NCI-H2107 (cell line): Measurements from ENCODE around the gene SAMD4A.

Experiments used
- DNase-seq: peaks from one replicate; lab custom pipeline; 2025; lab: John Stamatoyannopoulos, UW

Gene SAMD4A

GRCh38 chr14:54633076-54633475 is 66.1 kb downstream of the SAMD4A start:
- DNase-seq: no peak

DNA sequence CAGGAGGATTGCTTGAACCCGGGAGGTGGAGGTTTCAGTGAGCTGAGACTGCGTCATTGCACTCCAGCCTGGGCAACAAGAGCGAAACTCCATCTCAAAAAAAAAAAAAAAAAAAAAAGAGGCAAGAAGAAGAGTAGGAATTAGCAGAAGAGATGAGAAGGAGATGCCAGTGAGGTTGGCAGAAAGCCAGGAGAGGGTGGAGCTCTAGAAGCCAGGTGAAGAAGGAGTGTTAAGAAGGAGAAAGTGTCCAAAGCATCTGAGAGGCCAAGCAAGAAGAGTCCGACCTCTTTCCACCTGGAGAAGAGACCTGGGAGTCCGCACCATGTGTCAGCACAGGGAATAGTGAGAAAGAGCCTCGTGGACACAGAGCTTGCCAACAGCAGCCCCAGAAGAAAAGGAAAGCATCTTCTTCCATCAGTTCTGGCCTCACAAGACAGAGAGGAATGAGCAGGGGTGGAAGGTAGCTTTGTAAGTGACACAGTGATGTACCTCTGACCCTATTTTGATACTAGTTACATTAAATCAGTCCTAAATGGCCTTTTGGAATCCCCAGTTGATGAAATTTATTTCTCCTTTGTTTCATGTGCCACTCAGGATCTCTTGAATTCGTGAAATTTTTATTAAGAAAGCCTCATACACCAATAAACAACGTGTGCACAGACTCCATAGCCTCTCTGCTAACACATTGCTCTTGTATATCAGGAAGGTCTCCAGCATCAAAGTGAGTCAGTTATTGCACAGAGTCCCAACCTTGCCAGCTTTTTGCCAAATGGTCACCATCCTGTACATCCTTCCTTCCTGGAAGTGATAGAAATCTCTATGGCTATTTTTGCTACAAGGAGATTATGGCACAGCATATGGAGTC is 70.6 kb downstream of the SAMD4A start:
- DNase-seq: no peak

DNA sequence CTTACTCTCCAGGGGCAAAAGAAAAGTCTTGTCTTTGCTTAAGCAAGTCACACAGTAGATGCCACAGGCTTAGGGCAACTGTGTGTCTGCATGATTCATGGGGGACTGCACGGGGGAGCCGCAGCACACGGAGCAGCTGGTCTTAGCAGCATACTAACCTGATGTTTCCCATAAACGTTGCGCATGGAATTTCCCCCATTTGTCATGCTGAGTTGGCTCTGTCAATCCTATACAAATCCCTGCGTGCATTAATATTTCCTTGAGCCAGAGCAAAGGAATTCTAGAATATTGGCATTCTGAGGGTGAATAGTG is 71.2 kb downstream of the SAMD4A start:
- no peak for DNase-seq

GRCh38 chr14:54639611-54640010 is 72.7 kb downstream of the SAMD4A start:
- no peak for DNase-seq

GRCh38 chr14:54640506-54640905 is 73.6 kb downstream of the SAMD4A start:
- DNase-seq: no peak

GRCh38 chr14:54642121-54642520 is 75.2 kb downstream of the SAMD4A start:
- DNase-seq: no peak

DNA sequence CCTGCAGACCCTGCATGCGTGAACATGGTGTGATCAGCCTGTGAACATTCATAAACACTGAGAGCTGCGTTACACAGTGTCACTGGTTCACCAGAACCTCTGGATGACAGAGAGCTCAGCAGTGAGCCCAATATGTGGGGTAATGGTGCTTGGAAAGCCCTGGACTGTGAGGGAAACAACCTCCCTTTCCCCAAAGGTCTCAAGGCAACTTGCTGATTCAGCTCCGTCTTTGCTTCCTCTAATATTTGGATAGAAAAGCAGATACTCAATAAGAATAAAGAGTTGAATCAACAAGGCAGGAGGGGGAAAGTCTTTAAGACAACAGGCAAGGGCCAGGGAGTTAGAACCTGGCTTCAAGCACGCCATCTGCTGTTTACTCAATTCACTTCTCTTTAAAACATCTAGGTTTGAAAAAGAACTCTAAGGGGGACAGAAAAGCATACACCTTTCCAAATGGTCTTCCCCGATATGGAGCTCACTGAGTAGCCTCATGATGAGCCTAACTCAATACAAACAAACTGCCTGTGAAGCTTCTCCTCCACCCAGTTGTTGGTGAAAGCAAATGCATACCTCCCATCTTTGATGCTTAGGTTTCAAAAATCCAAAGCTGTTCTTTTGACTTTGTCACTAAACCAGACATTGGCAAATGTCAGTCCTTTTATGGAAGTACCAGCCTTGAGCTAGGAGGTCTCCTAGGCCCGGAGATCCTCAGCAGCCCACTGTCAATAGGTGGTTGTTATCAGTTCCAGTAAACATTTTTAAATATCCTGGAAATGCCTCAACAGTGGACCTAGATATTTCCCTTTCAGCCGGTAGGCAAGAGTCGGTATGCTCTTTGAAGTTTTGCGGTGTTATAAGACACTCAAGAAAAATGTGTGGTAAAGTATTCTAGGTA is 76.1 kb downstream of the SAMD4A start:
- DNase-seq: no peak

DNA sequence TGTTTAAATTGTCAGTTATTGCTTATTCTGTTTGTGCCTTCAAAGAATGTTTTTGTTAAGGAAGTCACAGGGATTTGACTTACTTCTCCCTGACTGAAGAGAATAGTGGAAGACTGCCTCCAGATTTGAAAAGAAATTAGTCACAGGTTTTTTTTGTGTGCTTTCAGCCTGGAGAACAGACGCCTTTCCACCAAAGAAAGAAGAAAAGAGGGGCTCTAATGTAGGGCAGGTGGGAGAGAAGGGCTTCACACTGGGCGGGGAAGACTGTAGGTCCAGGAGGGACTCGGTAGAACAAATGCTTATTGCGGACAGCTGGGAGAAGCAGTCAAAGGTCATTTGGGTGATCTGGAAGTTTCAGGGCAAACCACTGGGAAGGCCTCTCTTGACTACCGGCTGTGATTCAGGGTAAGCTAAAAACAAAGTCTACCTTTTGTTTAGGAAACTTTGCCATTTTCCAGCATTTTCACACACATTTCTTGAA is 76.8 kb downstream of the SAMD4A start:
- DNase-seq: no peak

- DNase-seq: no peak
Measured at GRCh38 chr14:54645639-54646038, 78.7 kb downstream of the SAMD4A start.

DNA sequence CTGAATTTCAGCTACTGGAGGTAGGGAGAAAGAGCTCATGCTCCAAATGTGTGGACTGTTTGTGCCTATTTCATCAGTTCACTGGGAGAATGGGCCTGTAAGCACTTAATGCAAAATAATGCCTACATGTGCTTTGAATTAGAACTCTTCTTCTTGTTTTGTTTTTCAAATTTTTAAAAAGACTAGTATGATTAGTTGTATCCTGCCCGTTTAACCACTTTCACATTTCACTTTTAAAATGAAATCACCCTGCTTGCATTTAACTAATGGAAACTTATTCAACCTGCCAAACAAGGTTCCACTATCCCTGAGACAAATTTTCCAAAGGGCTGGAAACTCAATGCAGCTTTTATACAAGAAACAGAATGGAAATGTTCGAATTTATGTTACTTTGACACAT is 79.7 kb downstream of the SAMD4A start:
- DNase-seq: no peak

DNA sequence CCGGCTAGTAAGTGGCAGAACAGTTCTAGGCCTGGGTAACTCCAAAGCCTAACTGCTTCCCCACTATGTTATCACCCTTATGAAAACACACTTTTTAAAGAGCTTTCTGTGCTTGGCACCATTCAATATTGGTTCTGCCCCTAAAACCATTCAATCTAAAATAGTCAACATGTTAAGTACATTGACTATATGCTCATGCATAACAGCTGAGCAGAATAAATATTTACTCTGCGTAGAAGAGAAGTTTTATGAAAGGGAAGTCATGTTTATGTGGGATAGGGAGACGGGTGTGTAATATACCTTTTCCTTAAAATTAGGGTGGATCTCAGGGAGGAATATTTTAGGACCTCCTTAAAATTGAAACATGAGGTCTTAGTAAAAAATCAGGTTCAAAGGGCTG is 80.5 kb downstream of the SAMD4A start:
- no peak for DNase-seq

DNA sequence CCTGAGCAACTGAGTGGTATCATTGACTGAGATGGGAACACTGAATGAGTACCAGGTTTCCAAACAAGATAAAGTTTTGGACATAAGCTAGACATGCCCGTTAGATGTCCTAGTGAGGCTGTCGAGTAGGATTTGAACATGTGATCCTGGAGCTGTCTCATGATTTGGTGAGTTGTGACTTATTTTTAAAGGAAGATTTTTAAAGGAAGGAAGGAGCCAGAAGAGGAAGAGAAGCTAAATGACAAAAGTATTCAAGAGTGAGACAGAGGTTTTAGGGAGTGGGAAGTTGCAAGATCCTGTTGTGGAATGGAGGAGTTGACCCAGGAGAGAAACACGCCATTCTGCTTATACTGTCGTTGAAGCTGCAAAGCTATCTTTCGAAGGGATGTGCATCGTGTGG is 82.1 kb downstream of the SAMD4A start:
- DNase-seq: no peak

DNA sequence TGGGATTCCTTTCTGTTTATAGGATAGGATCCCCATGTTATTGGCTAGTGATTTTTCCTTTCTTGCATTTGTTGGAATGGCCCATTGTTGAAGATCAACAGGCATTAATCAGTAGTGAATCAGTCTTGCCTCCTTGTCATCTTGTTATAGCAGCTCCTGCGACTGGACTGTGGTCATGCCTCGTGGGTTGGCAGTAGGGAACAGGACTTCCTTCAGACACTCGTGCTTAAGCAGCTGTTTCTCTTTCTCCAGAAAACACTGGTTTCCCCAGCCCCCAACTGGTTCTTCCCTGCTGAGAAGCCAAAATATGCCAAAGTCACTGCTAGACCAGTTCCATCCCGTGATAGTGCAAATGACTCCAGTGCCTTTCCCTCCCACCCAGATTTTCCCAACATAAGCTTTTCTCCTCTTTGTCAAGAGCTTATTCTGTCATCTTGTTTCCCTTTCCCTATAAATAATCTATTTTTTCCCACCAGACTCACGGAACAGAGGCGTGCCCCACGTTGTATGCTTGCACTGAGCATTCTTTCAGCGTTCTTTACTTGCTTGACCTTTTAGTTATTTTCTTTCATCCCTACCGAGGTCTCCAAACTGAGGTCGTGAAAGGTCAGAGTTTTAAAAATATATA is 83.5 kb downstream of the SAMD4A start:
- DNase-seq: no peak

DNA sequence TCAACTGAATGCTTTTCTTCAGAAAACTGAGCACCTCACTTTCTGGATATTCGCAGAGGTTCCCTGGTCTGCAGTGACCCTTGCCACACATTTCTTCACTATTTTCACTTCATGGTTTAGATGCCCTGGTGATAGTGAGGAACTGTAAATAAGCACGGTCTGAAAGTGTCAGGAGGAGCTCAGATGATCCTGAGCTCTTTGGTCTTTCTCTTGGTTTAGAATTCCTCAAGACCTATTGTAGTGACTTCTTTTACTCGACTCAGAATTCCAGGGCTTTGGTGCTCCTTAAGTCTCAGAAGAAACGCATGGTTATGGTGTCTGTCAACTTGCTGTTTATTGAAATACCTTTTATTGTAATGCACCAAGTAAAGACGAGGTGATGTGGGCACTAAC is 84.0 kb downstream of the SAMD4A start:
- DNase-seq: no peak

DNA sequence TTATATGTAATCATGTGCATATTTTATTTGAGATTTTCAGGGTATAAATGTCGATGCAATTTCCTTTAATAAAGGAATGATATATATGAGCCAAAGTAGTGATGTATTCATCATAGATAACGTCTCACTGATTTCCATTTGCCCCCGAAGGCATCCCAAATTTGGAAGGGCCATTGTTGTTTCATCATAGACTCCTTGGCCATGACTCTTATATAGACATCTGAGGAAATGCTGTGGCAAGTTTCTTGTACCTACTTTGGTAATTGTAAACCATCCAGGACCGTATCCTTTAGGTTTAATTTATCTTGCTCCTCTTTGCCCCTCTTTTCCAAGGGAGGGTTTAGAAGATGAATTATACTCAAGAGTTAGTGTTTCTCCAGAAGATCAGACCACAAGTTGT is 84.7 kb downstream of the SAMD4A start:
- DNase-seq: no peak

DNA sequence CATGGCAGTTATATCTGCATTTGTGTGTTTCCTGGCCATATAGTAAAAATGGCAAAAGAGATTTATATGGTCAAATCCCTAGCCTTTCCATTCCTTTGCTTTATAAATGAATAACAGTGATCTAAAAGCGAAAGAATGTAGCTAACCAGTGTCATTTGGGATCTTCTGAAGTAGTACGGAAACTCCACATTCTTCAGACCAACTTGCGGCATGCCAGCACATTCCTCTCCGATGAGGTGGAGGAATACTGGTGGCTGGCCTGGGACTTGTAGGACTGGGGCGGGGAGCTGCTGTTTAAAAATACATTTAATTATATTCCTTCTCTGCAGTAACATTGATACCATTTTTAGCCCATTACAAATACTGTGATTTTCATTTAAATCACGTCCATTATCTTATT is 85.3 kb downstream of the SAMD4A start:
- no peak for DNase-seq

- DNase-seq: no peak
Measured at GRCh38 chr14:54652605-54653052, 85.7 kb downstream of the SAMD4A start.

- no peak for DNase-seq
Measured at GRCh38 chr14:54653712-54654469, 87.0 kb downstream of the SAMD4A start.

DNA sequence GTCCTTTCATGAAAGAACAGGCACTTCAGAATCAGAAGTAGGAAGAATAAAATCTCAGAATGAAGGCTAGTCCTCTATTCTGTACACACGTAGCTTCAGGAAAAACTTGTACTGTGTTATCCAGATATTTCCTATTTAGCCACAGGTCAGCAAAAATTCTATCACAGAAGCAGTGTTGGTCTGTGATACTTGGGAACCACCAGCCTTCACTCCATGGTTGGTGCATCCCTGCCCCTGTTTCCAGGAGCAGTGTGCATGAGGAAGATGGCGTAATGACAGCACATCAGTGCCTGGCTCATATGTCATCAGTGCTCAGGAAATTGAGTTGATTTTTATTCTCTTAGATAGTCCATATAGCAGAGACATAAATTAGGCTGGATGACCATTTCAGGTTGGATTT is 87.7 kb downstream of the SAMD4A start:
- no peak for DNase-seq

- DNase-seq: no peak
Measured at GRCh38 chr14:54658836-54659235, 91.9 kb downstream of the SAMD4A start.

DNA sequence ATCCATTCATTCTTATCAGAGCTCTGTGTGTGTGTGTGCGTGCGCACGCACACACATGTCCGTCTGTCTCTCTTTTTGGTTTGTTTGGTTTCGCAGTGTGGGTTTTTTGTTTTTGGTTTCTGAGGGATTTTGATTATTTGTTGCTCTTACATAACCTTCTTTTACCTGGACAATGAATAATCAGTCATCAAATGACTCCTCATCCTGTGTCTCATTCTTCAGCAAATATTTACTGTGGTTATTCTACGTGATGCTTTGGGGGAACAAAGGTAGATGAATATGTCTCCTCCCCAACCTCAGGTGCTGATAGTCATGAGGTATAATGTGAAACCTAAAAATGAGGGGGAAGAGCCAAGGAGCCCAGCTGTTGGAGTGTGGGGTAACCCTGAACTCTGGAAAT is 92.4 kb downstream of the SAMD4A start:
- no peak for DNase-seq

DNA sequence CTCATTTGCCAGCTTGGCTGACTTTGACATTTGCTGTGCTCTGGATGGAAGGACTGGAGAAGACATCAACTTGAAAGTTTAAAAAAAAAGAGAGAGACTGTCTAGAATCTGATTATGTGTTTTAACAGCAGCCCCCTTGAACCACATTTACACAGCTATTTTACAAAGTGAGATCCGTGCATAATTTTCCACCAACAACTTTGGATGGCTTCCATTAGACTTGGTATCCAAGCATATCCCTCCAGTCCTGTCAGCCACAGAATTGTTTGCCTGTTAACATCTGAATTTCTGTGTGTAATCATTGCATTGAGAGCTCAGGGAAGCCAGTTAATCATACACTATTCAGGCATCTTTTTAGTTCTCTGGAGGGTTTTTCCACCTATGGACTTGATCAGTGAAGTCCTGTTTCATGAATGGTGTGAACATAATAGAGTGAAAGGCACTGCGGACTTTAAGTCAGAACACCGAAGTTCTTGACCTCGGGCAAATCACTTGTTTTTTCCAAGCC is 93.7 kb downstream of the SAMD4A start:
- no peak for DNase-seq
